BE2C (cell line): ENCODE data around the gene ADGRG2.

ENCODE experiments used
- DNase-seq: peaks from one replicate; pipeline ENCODE4 v3.0.0-alpha.2; 2020
- H3K27me3 ChIP-seq: fragments of 250-450 bp; sonication (Bioruptor Pico); 2 replicates; pipeline ENCODE4 v1.5.1; 2020; ENCODE audit warnings: mild to moderate bottlenecking
- H3K36me3 ChIP-seq: fragments of 250-450 bp; sonication (Bioruptor Pico); 2 replicates; pipeline ENCODE4 v1.5.1; 2020; ENCODE audit warnings: mild to moderate bottlenecking
- H3K4me1 ChIP-seq: fragments of 250-450 bp; sonication (Bioruptor Pico); 2 replicates; pipeline ENCODE4 v1.5.1; 2020
- H3K4me3 ChIP-seq: 2 replicates; pipeline ENCODE4 v1.5.1; 2011; ENCODE audit warnings: low read depth, low read length
- H3K9me3 ChIP-seq: fragments of 250-450 bp; sonication (Bioruptor Pico); 2 replicates; pipeline ENCODE4 v1.5.1; 2020
- CTCF ChIP-seq: IDR thresholded peaks from 2 replicates; pipeline ENCODE4 v1.5.1; 2012; ENCODE audit warnings: mild to moderate bottlenecking, low read depth, low read length

The ADGRG2 gene

GRCh38 chrX:19121466-19121865, 802 bp downstream of the ADGRG2 start:
- Histone ChIP-seq H3K9me3 (no peaks in the 10 kb centered on the region), H3K4me1 (no peaks in the 10 kb centered on the region), H3K27me3 (peaks cover 24% of the 10 kb centered on the region), H3K36me3 (no peaks in the 10 kb centered on the region), H3K4me3 (peak overlapping the region; percentile 58)
- no peak for TF ChIP-seq CTCF
- peak; percentile 7 for DNase-seq

- no peaks in the 10 kb centered on the region for H3K27me3 ChIP-seq
- TF ChIP-seq CTCF: no peak
- no peak overlapping the region for H3K4me3 ChIP-seq
- DNase-seq: no peak
- H3K36me3 ChIP-seq: no peaks in the 10 kb centered on the region
- H3K4me1 ChIP-seq: no peaks in the 10 kb centered on the region
- H3K9me3 ChIP-seq: no peaks in the 10 kb centered on the region
Measured at GRCh38 chrX:19110642-19111041, 11.6 kb downstream of the ADGRG2 start.

- Histone ChIP-seq H3K4me3 (no peak overlapping the region), H3K36me3 (no peaks in the 10 kb centered on the region), H3K27me3 (no peaks in the 10 kb centered on the region), H3K9me3 (no peaks in the 10 kb centered on the region), H3K4me1 (no peaks in the 10 kb centered on the region)
- DNase-seq: no peak
- TF ChIP-seq CTCF: no peak
Measured at GRCh38 chrX:19107035-19107434, 15.2 kb downstream of the ADGRG2 start.

- no peak overlapping the region for H3K4me3 ChIP-seq
Measured at GRCh38 chrX:19100586-19100985, 21.7 kb downstream of the ADGRG2 start.

GRCh38 chrX:19097553-19098283, 24.6 kb downstream of the ADGRG2 start:
- no peak for TF ChIP-seq CTCF
- H3K4me3 ChIP-seq: no peak overlapping the region
- no peaks in the 10 kb centered on the region for H3K36me3 ChIP-seq
- no peak for DNase-seq
- no peaks in the 10 kb centered on the region for H3K9me3 ChIP-seq
- no peaks in the 10 kb centered on the region for H3K4me1 ChIP-seq
- no peaks in the 10 kb centered on the region for H3K27me3 ChIP-seq

More at GRCh38 chrX:19100586-19100985, 21.7 kb downstream of the ADGRG2 start:
- Histone ChIP-seq H3K4me1 (no peaks in the 10 kb centered on the region), H3K36me3 (no peaks in the 10 kb centered on the region), H3K27me3 (no peaks in the 10 kb centered on the region), H3K9me3 (no peaks in the 10 kb centered on the region)
- no peak for TF ChIP-seq CTCF
- no peak for DNase-seq

- H3K36me3 ChIP-seq: no peaks in the 10 kb centered on the region
- no peak for TF ChIP-seq CTCF
- no peaks in the 10 kb centered on the region for H3K27me3 ChIP-seq
- H3K4me3 ChIP-seq: no peak overlapping the region
- no peaks in the 10 kb centered on the region for H3K4me1 ChIP-seq
- no peak for DNase-seq
- no peaks in the 10 kb centered on the region for H3K9me3 ChIP-seq
Measured at GRCh38 chrX:19096586-19096985, 25.7 kb downstream of the ADGRG2 start.
